Osteocyte (in vitro differentiated cells): ENCODE data around the gene ATP6V0B. TPM values are rescaled to one million over a fixed set of nuclear protein-coding genes. Genes with fewer than 3 reads are reported as not detected.

Experiments
- DNase-seq: peaks from one replicate; pipeline ENCODE4 v3.0.0; 2021; ENCODE audit warnings: mixed read lengths; ENCODE audit not compliant: unreplicated experiment; ENCODE audit errors: extremely low spot score
- H3K27ac Mint-ChIP-seq: one replicate; pipeline ENCODE4 v1.8.0; 2021; ENCODE audit warnings: mild to moderate bottlenecking, mixed read lengths; ENCODE audit not compliant: unreplicated experiment
- H3K27me3 Mint-ChIP-seq: one replicate; pipeline ENCODE4 v1.8.0; 2021; ENCODE audit warnings: mixed read lengths; ENCODE audit not compliant: unreplicated experiment
- H3K36me3 Mint-ChIP-seq: one replicate; pipeline ENCODE4 v1.8.0; 2021; ENCODE audit warnings: mixed read lengths; ENCODE audit not compliant: unreplicated experiment
- H3K4me1 Mint-ChIP-seq: one replicate; pipeline ENCODE4 v1.8.0; 2021; ENCODE audit warnings: mixed read lengths; ENCODE audit not compliant: unreplicated experiment
- H3K4me3 Mint-ChIP-seq: one replicate; pipeline ENCODE4 v1.8.0; 2021; ENCODE audit warnings: mild to moderate bottlenecking, moderate library complexity, mixed read lengths; ENCODE audit not compliant: unreplicated experiment
- H3K9me3 Mint-ChIP-seq: one replicate; pipeline ENCODE4 v1.8.0; 2021; ENCODE audit warnings: mixed read lengths; ENCODE audit not compliant: unreplicated experiment
- CTCF ChIP-seq: fragments of 200-600 bp; sonication (generic); IDR thresholded peaks from 2 replicates; pipeline ENCODE4 v1.5.0; 2021; ENCODE audit warnings: antibody characterized with exemption, mild to moderate bottlenecking, moderate library complexity
- total RNA-seq: library from RNA; stranded (reverse); gene quantifications from 2 replicates; pipeline ENCODE4 v1.2.1, GENCODE V29; 2021

Gene ATP6V0B
- total RNA-seq, 1 donor from 2014 or later = 128 TPM

GRCh38 chr1:43957407-43958040, 17.2 kb upstream of the ATP6V0B start:
- peaks cover 22% of the 10 kb centered on the region for H3K36me3 Mint-ChIP-seq
- no peak for DNase-seq
- H3K27me3 Mint-ChIP-seq = no peaks in the 10 kb centered on the region
- H3K4me3 Mint-ChIP-seq = no peak overlapping the region
- no peaks in the 10 kb centered on the region for H3K4me1 Mint-ChIP-seq
- H3K27ac Mint-ChIP-seq = no peak overlapping the region
- H3K9me3 Mint-ChIP-seq = no peaks in the 10 kb centered on the region
- no peak for TF ChIP-seq CTCF

DNA sequence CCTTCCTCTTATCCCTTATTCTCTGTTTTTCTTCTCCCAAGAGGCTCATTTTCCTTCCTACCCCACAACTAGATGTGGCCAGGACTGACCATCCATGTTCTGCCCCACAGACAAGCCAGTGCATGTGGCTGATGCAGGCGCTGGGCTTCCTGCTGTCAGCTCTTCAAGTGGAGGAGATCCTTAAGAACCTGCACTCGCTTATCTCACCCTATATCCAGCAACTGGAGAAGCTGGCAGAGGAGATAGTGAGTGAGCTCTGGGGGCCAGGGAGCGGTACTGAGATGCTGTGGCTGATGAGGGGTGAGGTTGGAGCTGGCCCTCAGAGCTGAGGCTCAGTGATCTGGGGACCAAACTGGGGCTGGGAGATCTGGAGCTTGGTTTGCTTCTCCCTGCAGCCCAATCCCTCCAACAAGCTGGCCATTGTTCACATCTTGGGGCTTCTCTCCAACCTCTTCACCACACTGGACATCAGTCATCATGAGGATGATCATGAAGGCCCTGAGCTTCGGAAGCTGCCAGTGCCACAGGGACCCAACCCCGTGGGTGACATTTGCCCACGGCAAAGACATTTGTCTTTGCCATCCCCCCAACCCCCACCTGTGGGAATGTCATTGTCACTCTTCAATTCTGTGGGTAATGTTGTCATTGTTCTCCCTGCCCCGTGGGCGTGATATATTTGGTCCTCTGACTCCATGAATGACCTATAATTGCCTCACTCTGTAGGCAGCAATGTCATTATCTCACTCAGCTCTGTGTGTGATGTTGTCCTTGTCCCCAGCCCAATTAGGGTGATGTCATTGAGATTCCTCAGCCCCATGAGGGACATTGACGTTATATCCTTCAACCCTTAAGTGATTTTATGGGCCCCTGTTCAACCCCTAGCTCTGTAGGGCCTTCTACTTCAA, 16.2 kb upstream of the ATP6V0B start:
- peaks cover 22% of the 10 kb centered on the region for H3K36me3 Mint-ChIP-seq
- no peaks in the 10 kb centered on the region for H3K27me3 Mint-ChIP-seq
- H3K27ac Mint-ChIP-seq = no peak overlapping the region
- H3K4me3 Mint-ChIP-seq = no peak overlapping the region
- TF ChIP-seq CTCF = no peak
- H3K4me1 Mint-ChIP-seq = no peaks in the 10 kb centered on the region
- DNase-seq = no peak
- H3K9me3 Mint-ChIP-seq = no peaks in the 10 kb centered on the region

DNA sequence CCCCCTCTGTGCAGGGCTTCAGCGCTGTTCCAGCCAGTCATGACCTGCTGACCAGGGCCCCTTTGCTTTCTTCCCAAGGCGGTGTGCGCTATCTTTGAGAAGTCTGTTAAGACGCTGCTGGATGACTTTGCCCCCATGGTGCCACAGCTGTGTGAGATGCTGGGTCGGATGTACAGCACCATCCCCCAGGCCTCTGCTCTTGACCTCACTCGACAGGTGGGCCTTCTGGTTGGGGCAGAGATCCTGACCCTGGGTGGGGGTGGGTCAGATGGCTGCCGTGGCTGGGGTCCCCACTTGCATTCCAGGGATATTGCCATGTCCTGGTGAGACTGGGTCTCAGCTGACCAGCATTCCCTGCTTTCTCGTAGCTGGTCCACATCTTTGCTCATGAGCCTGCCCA, 14.0 kb upstream of the ATP6V0B start:
- no peak overlapping the region for H3K4me3 Mint-ChIP-seq
- H3K4me1 Mint-ChIP-seq = no peaks in the 10 kb centered on the region
- TF ChIP-seq CTCF = no peak
- H3K9me3 Mint-ChIP-seq = no peaks in the 10 kb centered on the region
- H3K36me3 Mint-ChIP-seq = peaks cover 22% of the 10 kb centered on the region
- H3K27ac Mint-ChIP-seq = no peak overlapping the region
- no peaks in the 10 kb centered on the region for H3K27me3 Mint-ChIP-seq
- no peak for DNase-seq

DNA sequence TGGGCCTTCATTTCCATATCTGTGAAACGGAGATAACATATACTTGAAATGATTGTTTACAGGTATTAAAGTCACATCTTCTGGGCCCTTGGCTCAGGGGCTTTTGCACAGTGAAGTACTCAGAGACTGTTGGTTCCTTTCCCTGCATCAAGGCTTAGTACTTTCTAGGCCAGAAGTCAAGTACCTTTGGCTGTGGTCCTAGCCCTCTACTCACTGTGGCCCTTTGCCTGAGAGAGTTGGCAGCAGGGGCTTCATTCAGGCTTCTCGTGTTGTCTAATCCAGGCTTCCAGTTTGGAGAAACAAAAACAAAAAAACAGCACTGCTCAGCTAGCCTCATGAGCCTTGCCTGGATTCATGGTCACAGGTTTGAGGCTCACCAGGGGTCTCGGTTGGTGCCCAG, 13.1 kb upstream of the ATP6V0B start:
- Mint-ChIP-seq H3K9me3 (no peaks in the 10 kb centered on the region), H3K4me1 (no peaks in the 10 kb centered on the region), H3K27ac (no peak overlapping the region), H3K27me3 (no peaks in the 10 kb centered on the region), H3K4me3 (no peak overlapping the region), H3K36me3 (peaks cover 24% of the 10 kb centered on the region)
- no peak for DNase-seq
- no peak for TF ChIP-seq CTCF

DNA sequence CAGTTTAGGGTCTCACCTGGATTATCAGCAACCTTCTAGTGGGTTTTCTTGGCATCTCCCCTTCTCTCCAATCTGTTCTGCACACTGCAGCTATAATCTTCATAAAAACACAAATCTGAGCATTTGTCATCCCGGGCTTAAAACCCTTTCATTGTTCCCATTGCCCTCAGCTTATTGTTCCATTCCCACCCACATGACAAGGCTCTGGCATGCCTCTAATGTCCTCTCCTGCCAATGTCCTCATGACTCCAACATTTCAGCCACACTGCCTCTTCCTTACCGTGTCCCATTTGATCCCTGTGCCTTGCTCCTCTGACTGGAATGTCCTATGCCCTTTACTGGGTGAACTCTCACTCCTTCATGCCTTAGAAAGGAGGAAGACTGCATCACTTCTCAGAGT, 12.4 kb upstream of the ATP6V0B start:
- Mint-ChIP-seq H3K27me3 (no peaks in the 10 kb centered on the region), H3K36me3 (peaks cover 25% of the 10 kb centered on the region), H3K4me1 (no peaks in the 10 kb centered on the region), H3K4me3 (no peak overlapping the region), H3K27ac (no peak overlapping the region), H3K9me3 (no peaks in the 10 kb centered on the region)
- TF ChIP-seq CTCF = no peak
- no peak for DNase-seq
